H54 (cell line): ENCODE data around the gene APIP.

Experiments
- DNase-seq: peaks from one replicate; pipeline ENCODE4 v3.0.0; 2011; ENCODE audit warnings: low spot score, mixed read lengths; ENCODE audit not compliant: insufficient read length
- FAIRE-seq: peaks from 3 replicates; lab custom pipeline; 2011; peaks lifted over from hg19 to GRCh38; lab: Jason Lieb, UNC
- POLR2A ChIP-seq: IDR thresholded peaks from 2 replicates; pipeline ENCODE4 v1.6.1; 2011; ENCODE audit warnings: low read depth, mild to moderate bottlenecking, low read length

Gene APIP

GRCh38 chr11:34856251-34856650, 59.9 kb downstream of the APIP start:
- FAIRE-seq (no peak), DNase-seq (no peak)
- TF ChIP-seq POLR2A, result no peak

- DNase-seq (no peak), FAIRE-seq (no peak)
- no peak for TF ChIP-seq POLR2A
Measured at GRCh38 chr11:34855754-34856095, 60.5 kb downstream of the APIP start.

GRCh38 chr11:34855021-34855753, 61.0 kb downstream of the APIP start:
- DNase-seq (no peak), FAIRE-seq (no peak)
- no peak for TF ChIP-seq POLR2A

GRCh38 chr11:34851916-34852315, 64.3 kb downstream of the APIP start:
- TF ChIP-seq POLR2A, result no peak
- FAIRE-seq (no peak), DNase-seq (no peak)

GRCh38 chr11:34850334-34850733, 65.8 kb downstream of the APIP start:
- no peak for FAIRE-seq
- no peak for DNase-seq

GRCh38 chr11:34846467-34846866, 69.7 kb downstream of the APIP start:
- FAIRE-seq, result no peak
- no peak for TF ChIP-seq POLR2A
- DNase-seq, result no peak

More at GRCh38 chr11:34850334-34850733, 65.8 kb downstream of the APIP start:
- no peak for TF ChIP-seq POLR2A

- FAIRE-seq (no peak), DNase-seq (no peak)
- no peak for TF ChIP-seq POLR2A
Measured at GRCh38 chr11:34844463-34845112, 71.6 kb downstream of the APIP start.

- DNase-seq, result no peak
- no peak for FAIRE-seq
- TF ChIP-seq POLR2A, result no peak
Measured at GRCh38 chr11:34843271-34843670, 72.9 kb downstream of the APIP start.

GRCh38 chr11:34840736-34841386, 75.3 kb downstream of the APIP start:
- DNase-seq (peak; percentile 27), FAIRE-seq (no peak)
- no peak for TF ChIP-seq POLR2A

GRCh38 chr11:34839969-34840368, 76.2 kb downstream of the APIP start:
- TF ChIP-seq POLR2A, result no peak
- no peak for FAIRE-seq
- DNase-seq, result no peak

- FAIRE-seq, result no peak
- no peak for DNase-seq
- no peak for TF ChIP-seq POLR2A
Measured at GRCh38 chr11:34836958-34837856, 79.0 kb downstream of the APIP start.

GRCh38 chr11:34833602-34834001, 82.6 kb downstream of the APIP start:
- FAIRE-seq, result no peak
- TF ChIP-seq POLR2A, result no peak
- DNase-seq, result no peak
